Gastrocnemius medialis (tissue), 4 donors: Measurements from ENCODE around the gene ZNF787. TPM values are rescaled to one million over a fixed set of nuclear protein-coding genes. Genes with fewer than 3 reads are reported as not detected.

Experiments
- ATAC-seq, 2 donors: fragments of 150-250 bp; one replicate each; pipeline ENCODE4 v1.9.1; 2016
- DNase-seq, 2 donors: peaks; one replicate each; pipeline ENCODE4 v3.0.0-alpha.2; 2019
- H3K27ac ChIP-seq, 4 donors: fragments of 200-600 bp; sonication (generic); 1 replicate in 1 of 4; 2 replicates in 3 of 4; pipeline ENCODE4 v1.5.1; 2016 to 2018; ENCODE audit warnings: mild to moderate bottlenecking in 2 of 4, moderate library complexity in 1 of 4
- H3K27me3 ChIP-seq, 3 donors: fragments of 200-600 bp; sonication (generic) in 2 of 3; 1 replicate in 1 of 3; 2 replicates in 2 of 3; pipeline versions ENCODE4 v1.5.1 to v1.6.0; 2016 to 2019; ENCODE audit warnings: mild to moderate bottlenecking in 1 of 3, moderate library complexity in 1 of 3
- H3K36me3 ChIP-seq, 2 donors: fragments of 200-600 bp; sonication (generic) in 1 of 2; one replicate each; pipeline ENCODE4 v1.5.1; 2017 to 2018
- H3K4me1 ChIP-seq, 2 donors: fragments of 200-600 bp; sonication (generic) in 1 of 2; one replicate each; pipeline ENCODE4 v1.5.1; 2016 to 2017; ENCODE audit warnings: mild to moderate bottlenecking in 2 of 2
- H3K4me3 ChIP-seq, 4 donors: fragments of 200-600 bp; sonication (generic) in 3 of 4; 1 replicate in 1 of 4; 2 replicates in 3 of 4; pipeline ENCODE4 v1.5.1; 2016 to 2019; ENCODE audit warnings: mild to moderate bottlenecking in 2 of 4
- H3K9me3 ChIP-seq, 3 donors: fragments of 200-600 bp; sonication (generic) in 2 of 3; 1 replicate in 1 of 3; 2 replicates in 2 of 3; pipeline ENCODE4 v1.5.1; 2016 to 2019
- POLR2A ChIP-seq, 2 donors: fragments of 450-650 bp; IDR thresholded peaks; one replicate each; pipeline ENCODE4 v1.6.1; 2017; ENCODE audit warnings: antibody characterized with exemption in 2 of 2, mild to moderate bottlenecking in 2 of 2, moderate library complexity in 2 of 2
- in situ Hi-C, 4 donors: fragments of 200-750 bp; cut with MboI; loops; one replicate each; pipeline versions ENCODE4 v1.15.0 to v1.8.0; 2017; ENCODE audit warnings: low sequenced_read_pairs in 4 of 4
- intact Hi-C: fragments of 100-400 bp; cut with DNase I; formaldehyde crosslinking; loops from one replicate; pipeline ENCODE4 v1.15.1; 2023; ENCODE audit warnings: low total_unique reads
- total RNA-seq, 4 donors: library from RNA; depleted of rRNA; stranded (reverse); fragments of >200 nt; gene quantifications; one replicate each; pipeline versions ENCODE4 v1.1.0 to v1.2.3, GENCODE V29; 2016
- TF ChIP-seq, protein P1 (sequence below), 5 experiments: fragments of 450-650 bp in 3 of 5; fragments of 200-600 bp in 2 of 5; sonication (generic) in 2 of 5; IDR thresholded peaks in 4 of 5; conservative IDR thresholded peaks in 1 of 5; 1 replicate in 4 of 5; 2 replicates in 1 of 5; pipeline ENCODE4 v1.5.1; 2016 to 2019; ENCODE audit warnings: antibody characterized with exemption in 5 of 5, mild to moderate bottlenecking in 3 of 5, moderate library complexity in 3 of 5

ZNF787 gene
- total RNA-seq, 4 donors from 2014 or later = 16.7 to 43.0 (median 26.5) TPM

DNA sequence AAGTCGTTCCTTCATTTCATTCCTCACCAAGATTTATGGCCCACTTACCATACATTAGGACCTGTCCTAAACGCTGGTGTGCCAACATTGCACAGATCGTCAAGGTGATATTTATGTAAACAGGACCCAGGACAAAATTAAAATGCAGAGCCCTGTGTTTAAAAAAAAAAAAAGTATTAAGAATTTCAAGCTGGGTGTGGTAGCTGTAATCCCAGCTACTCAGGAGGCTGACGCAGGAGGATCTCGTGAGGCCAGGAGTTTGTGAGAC is 13.5 kb upstream of the ZNF787 start:
- H3K36me3 ChIP-seq = no peaks in the 10 kb centered on the region
- H3K4me1 ChIP-seq = peaks cover 1 to 4% of the 10 kb centered on the region in 2 donors
- intact Hi-C loops = no loop called here
- in situ Hi-C loops = loop anchor here in 2 of 4 donors (10.0 kb wide), 1 partner anchor 180 kb away; the partner anchor contains the start of gene ZSCAN5A (in 2 of the 2)
- no peak overlapping the region for H3K27ac ChIP-seq
- DNase-seq (no peak), ATAC-seq (no peak)
- H3K27me3 ChIP-seq = no peaks in the 10 kb centered on the region
- H3K9me3 ChIP-seq = no peaks in the 10 kb centered on the region
- no peak overlapping the region for H3K4me3 ChIP-seq
- TF ChIP-seq, protein P1, sequence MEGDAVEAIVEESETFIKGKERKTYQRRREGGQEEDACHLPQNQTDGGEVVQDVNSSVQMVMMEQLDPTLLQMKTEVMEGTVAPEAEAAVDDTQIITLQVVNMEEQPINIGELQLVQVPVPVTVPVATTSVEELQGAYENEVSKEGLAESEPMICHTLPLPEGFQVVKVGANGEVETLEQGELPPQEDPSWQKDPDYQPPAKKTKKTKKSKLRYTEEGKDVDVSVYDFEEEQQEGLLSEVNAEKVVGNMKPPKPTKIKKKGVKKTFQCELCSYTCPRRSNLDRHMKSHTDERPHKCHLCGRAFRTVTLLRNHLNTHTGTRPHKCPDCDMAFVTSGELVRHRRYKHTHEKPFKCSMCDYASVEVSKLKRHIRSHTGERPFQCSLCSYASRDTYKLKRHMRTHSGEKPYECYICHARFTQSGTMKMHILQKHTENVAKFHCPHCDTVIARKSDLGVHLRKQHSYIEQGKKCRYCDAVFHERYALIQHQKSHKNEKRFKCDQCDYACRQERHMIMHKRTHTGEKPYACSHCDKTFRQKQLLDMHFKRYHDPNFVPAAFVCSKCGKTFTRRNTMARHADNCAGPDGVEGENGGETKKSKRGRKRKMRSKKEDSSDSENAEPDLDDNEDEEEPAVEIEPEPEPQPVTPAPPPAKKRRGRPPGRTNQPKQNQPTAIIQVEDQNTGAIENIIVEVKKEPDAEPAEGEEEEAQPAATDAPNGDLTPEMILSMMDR (IDR thresholded peaks at IDR 0.05 in 4 of 5, conservative IDR thresholded peaks at IDR 0.05 in 1 of 5) = no peak
- no peak for TF ChIP-seq POLR2A (IDR thresholded peaks at IDR 0.05)

DNA sequence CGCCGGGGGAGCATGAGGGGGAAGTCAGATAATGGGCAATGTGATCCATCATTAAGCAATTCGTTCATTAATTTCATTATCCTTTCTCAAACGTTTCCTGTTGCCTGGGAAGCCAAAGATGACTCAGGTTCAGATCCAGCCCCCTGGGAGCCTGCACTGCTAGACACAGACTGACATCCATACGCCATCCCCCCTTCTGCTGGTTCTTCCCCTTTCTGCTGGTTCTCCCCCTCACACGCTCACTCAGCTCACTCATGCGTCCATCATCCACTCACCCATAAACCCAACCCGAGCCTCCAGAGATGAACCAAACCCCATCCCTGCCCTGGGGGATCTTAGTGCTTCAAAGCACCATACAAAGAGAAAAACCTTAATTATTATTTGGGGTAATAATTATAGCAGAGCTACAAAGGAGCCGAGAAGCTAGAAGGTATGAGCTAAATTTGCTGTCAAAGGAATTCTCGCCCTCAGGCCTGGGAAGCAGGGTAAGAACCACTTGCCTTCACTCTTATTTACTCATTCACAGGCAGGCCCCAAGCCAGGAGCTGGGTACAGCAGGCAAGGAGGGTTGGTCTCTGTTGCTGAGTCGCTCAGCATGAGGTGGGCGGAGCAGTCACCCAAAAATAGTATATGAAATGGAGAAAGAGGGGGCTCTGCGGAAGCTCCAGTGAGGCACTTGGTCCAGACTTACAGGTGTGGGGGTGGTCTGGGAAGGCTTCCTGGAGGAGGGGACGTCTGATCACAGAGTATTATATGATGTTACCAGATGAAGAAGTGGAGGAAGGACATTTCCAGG is 13.0 kb upstream of the ZNF787 start:
- H3K27me3 ChIP-seq = no peaks in the 10 kb centered on the region
- ATAC-seq (no peak), DNase-seq (no peak)
- H3K9me3 ChIP-seq = no peaks in the 10 kb centered on the region
- H3K4me1 ChIP-seq = peaks cover 0 to 4% of the 10 kb centered on the region in 2 donors
- no peak overlapping the region for H3K4me3 ChIP-seq
- H3K36me3 ChIP-seq = no peaks in the 10 kb centered on the region
- in situ Hi-C loops = loop anchor here in 2 of 4 donors (10.0 kb wide), 1 partner anchor 181 kb away; the partner anchor contains the start of gene ZSCAN5A (in 2 of the 2)
- intact Hi-C loops = no loop called here
- TF ChIP-seq, protein P1 (IDR thresholded peaks at IDR 0.05 in 4 of 5, conservative IDR thresholded peaks at IDR 0.05 in 1 of 5) = no peak
- TF ChIP-seq POLR2A (IDR thresholded peaks at IDR 0.05) = no peak
- H3K27ac ChIP-seq = no peak overlapping the region

DNA sequence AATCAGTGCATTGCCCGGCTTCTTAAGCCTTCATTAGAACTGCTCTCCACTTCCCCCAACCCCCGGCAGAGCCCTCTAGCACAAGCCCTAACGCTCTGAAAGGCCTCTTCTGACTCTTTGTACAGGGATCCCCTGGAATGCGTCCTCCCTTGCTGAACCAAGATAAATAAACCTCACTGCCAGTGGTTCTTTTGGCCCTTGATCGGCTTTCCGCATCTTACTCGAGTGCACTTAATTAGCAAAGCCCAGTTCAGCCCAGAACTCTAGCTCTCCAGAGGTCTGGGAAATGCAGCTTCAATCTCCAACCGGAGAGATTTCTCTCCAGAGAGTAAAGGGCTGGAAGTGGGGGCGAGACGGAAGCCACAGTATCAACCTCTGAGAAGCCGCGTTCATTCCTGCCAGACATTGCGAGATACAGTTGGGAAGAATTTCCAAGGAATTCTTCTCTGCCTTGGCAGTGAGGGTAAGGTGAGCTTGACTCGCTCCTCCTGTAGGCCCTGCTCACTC is 11.3 kb upstream of the ZNF787 start:
- ATAC-seq (no peak), DNase-seq (no peak)
- no peak overlapping the region for H3K4me3 ChIP-seq
- H3K9me3 ChIP-seq = no peaks in the 10 kb centered on the region
- no peaks in the 10 kb centered on the region for H3K27me3 ChIP-seq
- in situ Hi-C loops = loop anchor here in 2 of 4 donors (10.0 kb wide), 1 partner anchor 182 kb away; the partner anchor contains the start of gene ZSCAN5A (in 2 of the 2)
- no peak for TF ChIP-seq POLR2A (IDR thresholded peaks at IDR 0.05)
- TF ChIP-seq, protein P1 (IDR thresholded peaks at IDR 0.05 in 4 of 5, conservative IDR thresholded peaks at IDR 0.05 in 1 of 5) = no peak
- peak overlapping the region in 1 of 4 donors; percentile 16 for H3K27ac ChIP-seq
- H3K36me3 ChIP-seq = no peaks in the 10 kb centered on the region
- peaks cover 0 to 4% of the 10 kb centered on the region in 2 donors for H3K4me1 ChIP-seq
- intact Hi-C loops = no loop called here

DNA sequence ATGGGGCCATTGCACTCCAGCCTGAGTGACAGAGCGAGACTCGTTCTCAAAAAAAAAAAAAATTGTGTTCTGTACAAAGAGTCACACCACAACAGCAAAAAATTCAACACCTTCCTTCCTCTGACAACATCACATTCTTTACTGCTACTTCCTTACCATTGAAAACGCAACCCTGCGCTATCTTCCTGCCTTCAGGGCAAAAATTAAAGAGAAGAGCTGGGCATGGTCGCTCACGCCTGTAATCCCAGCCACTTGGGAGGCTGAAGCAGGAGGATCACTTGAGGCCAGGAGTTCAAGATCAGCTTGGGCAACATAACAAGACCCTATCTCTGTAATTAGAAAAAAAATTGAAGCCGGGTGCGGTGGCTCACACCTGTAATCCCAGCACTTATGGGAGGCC is 10.6 kb upstream of the ZNF787 start:
- Histone ChIP-seq H3K36me3 (no peaks in the 10 kb centered on the region), H3K27me3 (no peaks in the 10 kb centered on the region), H3K27ac (no peak overlapping the region), H3K4me3 (no peak overlapping the region), H3K4me1 (peaks cover 0 to 4% of the 10 kb centered on the region in 2 donors), H3K9me3 (no peaks in the 10 kb centered on the region)
- intact Hi-C loops = no loop called here
- no peak for ATAC-seq
- in situ Hi-C loops = loop anchor here in 2 of 4 donors (10.0 kb wide), 1 partner anchor 183 kb away; the partner anchor contains the start of gene ZSCAN5A (in 2 of the 2)
- no peak for TF ChIP-seq POLR2A (IDR thresholded peaks at IDR 0.05)
- TF ChIP-seq, protein P1 (IDR thresholded peaks at IDR 0.05 in 4 of 5, conservative IDR thresholded peaks at IDR 0.05 in 1 of 5) = no peak
- DNase-seq = no peak
